D341Med (cell line): ENCODE results near the gene FRRS1.
A peak's percentile ranks its signal among the peaks of the same experiment; 100 is the strongest.

ENCODE experiments used
- DNase-seq: peaks from one replicate; pipeline ENCODE4 v3.0.0; 2012; ENCODE audit warnings: low spot score

The FRRS1 gene

DNA sequence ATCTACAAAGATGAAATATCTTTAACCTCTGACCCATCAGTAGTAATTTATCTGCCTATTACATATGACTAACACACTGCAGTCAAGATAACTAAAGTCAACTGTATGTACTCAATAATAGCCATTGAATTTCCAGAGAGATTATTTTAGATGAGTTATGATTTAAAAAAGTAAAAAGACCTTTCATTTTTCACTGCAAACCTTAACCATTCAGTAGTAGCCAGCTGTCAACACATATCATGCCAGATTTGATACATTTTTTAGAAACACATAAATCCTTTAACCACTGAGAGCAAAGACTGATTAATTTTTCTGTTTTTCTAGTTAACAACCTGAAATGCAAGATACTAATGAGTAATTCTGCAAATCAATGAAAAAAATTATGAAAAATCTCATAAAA is 89.6 kb downstream of the FRRS1 start:
- no peak for DNase-seq

- DNase-seq = no peak
Measured at GRCh38 chr1:99675994-99676393, 90.4 kb downstream of the FRRS1 start.

- DNase-seq = no peak
Measured at GRCh38 chr1:99675292-99675691, 91.1 kb downstream of the FRRS1 start.

DNA sequence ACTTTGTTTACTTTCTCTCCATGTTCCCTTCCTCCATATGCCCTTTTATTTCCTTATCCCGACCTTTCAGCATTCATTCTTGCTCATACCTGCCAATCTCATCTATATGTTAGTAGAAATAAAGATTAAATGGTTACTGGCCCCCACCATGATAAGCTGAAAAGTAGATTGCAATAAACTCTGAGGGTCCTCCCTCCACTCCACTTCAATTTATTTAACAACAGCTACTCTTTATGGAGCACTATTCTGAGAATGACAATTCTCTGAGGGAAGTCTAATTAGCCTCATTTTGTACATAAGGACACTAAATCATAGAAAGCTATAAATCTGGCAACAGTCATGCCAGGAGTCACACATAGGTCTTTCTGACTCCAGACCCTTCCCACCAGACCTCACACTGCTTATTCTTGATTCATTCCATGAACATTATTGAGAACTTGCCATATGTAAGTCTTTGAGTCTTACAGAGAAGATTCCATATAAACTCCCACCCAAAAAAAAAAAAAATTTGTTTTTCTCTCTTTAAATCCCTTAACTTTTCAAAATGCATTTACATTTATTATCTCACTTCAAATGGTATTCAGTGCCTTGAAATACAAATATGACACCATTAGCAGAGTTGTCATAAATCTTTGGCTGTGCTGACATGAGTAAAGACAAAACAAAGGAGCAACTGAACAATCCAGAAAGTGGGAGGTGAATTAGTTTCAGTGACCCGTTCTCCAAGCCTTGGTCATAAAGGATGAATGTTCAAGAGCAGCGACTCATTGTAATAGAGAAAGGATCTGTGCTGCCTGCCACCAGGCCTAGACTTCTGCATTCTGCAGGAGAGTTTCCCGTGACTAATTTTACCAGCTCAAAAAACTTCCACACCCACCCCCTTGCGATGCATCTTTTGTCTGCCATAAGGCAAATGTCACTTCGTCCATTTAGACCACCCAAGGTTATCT is 92.0 kb downstream of the FRRS1 start:
- DNase-seq = no peak

DNA sequence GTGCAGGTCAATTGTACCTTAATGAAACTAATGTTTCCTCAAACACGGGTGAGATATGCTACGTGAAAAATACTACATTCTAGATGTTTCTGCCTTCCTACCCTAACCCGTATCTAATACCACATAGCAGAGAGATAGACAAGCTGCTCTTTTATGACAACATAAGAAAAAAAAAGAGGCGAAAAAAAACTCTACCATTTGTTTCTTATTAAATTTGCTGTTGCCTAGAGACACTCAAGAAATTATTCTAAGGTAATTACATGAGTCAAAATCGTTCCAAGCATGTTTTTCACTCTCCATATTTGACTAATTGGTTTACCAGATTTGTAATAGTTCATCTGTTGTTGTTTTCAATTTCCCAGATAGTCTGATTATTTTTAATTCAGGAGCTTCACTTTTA is 93.1 kb downstream of the FRRS1 start:
- no peak for DNase-seq

DNA sequence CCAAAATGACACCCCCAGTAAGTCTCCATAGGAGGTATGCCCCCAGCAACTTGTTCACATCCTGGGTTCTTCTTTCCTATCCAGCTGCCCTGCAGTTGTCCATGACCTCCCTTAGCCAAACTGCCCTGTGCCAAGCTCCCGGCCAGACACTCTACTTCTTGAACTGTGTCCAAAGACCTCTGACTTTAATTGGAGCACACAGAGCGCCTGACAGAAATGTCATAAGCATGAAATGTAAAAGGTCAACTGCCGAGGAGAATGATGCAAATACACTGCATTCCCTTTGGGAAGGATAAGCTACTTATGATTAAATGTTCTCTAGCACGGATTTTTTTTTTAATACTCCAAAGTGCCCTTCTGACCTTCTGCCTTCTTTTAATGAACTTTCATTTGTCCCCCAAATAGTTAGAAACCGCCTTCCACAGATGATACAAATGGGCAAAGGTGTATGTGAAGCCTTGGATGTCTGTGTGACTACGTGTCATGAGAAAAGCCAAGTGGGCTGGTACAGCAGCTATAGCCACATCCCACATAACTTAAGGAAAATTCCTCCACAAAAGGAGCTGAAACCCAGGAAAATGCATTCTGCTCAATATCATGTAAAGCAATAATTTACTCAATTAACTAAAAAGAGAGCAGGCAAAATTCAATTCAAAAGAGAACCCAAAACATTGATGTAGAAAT is 93.8 kb downstream of the FRRS1 start:
- peak; percentile 40 for DNase-seq

- no peak for DNase-seq
Measured at GRCh38 chr1:99672038-99672437, 94.4 kb downstream of the FRRS1 start.

- no peak for DNase-seq
Measured at GRCh38 chr1:99670583-99670982, 95.9 kb downstream of the FRRS1 start.

- DNase-seq = no peak
Measured at GRCh38 chr1:99669821-99670220, 96.6 kb downstream of the FRRS1 start.

DNA sequence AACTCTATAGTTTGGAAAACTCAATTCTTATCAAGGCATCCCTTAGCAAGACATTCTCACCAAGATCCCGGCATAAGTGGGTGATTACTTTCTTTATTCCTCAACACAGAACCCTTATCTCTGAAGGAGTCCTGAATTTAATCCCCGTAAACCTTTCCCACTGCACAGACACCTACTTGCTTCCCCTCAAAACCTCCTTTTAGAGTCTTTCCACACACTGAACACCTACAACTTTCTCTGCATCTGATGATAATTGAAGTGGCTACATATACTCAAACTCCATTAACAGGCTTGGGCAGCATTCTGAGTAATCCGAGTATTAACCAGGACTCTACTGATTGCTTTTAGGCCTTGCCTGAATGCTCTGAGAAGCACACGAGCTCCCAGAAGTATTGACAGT is 97.1 kb downstream of the FRRS1 start:
- DNase-seq = no peak

DNA sequence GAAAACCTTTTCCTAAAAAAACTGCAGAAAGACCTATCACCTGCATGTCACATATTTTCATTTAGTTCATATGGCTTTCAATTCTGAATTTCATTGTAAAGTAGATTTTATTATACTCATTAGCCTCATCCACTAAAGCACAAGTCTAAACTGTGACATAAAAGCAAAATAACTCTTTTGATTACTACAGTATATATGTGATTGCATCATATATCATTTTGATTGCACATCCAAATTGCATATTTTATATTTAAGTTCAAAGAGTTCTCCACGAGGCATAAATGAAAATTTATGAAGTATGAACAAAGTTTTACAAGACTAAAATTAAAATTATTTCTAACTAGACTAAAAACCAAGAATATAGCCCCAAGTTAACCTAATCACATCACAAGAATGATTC is 101.2 kb downstream of the FRRS1 start:
- no peak for DNase-seq

- DNase-seq = no peak
Measured at GRCh38 chr1:99663501-99663900, 102.9 kb downstream of the FRRS1 start.

GRCh38 chr1:99662539-99663080 is 103.8 kb downstream of the FRRS1 start:
- DNase-seq = no peak

DNA sequence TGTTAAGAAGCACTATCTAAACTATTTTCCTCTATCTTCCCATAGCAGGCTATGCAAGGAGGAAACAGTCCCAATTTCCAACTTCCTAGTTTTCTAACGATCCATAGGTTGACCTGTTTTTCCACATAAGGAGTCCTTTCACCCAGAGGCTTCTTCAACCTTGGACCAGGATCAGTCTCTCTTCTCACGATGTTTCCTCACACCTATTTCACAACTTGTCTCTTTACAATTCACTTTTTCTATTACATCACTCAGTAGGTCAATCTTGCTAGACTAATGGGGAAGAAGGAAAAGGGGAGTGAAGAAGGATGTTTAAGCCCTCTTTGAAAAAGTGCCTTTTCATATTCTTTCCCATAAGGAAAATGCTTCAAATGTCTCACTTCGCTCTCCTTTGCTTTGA is 104.7 kb downstream of the FRRS1 start:
- DNase-seq = no peak

GRCh38 chr1:99660496-99660895 is 105.9 kb downstream of the FRRS1 start:
- DNase-seq = no peak

GRCh38 chr1:99659755-99660210 is 106.7 kb downstream of the FRRS1 start:
- peak; percentile 37 for DNase-seq
